ENCODE measurements around the gene LSAMP.

GRCh38 chr3:115845986-115846385 lies 599.3 kb downstream of the LSAMP start:
- TF ChIP-seq, protein P1, sequence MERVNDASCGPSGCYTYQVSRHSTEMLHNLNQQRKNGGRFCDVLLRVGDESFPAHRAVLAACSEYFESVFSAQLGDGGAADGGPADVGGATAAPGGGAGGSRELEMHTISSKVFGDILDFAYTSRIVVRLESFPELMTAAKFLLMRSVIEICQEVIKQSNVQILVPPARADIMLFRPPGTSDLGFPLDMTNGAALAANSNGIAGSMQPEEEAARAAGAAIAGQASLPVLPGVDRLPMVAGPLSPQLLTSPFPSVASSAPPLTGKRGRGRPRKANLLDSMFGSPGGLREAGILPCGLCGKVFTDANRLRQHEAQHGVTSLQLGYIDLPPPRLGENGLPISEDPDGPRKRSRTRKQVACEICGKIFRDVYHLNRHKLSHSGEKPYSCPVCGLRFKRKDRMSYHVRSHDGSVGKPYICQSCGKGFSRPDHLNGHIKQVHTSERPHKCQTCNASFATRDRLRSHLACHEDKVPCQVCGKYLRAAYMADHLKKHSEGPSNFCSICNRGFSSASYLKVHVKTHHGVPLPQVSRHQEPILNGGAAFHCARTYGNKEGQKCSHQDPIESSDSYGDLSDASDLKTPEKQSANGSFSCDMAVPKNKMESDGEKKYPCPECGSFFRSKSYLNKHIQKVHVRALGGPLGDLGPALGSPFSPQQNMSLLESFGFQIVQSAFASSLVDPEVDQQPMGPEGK (tag by site-specific recombination; IDR thresholded peaks at IDR 0.05), result no peak
- TF ChIP-seq ZNF510 (tag by site-specific recombination; IDR thresholded peaks at IDR 0.05; ENCODE audit: insufficient replicate concordance), result no peak
- no peak for TF ChIP-seq ZNF701 (tag by site-specific recombination; IDR thresholded peaks at IDR 0.05)
- no peak for TF ChIP-seq PRDM1 (tag by site-specific recombination; IDR thresholded peaks at IDR 0.05)
- TF ChIP-seq YY1 (tag by site-specific recombination; IDR thresholded peaks at IDR 0.05), result no peak
- TF ChIP-seq CTCF (tag by site-specific recombination; IDR thresholded peaks at IDR 0.05), result no peak
- no peak for TF ChIP-seq ZBTB7A (tag by site-specific recombination; IDR thresholded peaks at IDR 0.05; ENCODE audit: low read depth)
- TF ChIP-seq ZNF24 (tag by site-specific recombination; IDR thresholded peaks at IDR 0.05), result no peak
- TF ChIP-seq ZNF785 (tag by site-specific recombination; IDR thresholded peaks at IDR 0.05), result no peak
- no peak for TF ChIP-seq PBX3 (CRISPR knock-in tag; IDR thresholded peaks at IDR 0.05)
- TF ChIP-seq ZNF37A (tag by site-specific recombination; IDR thresholded peaks at IDR 0.05), result no peak
- TF ChIP-seq PRDM10 (tag by site-specific recombination; IDR thresholded peaks at IDR 0.05), result no peak
- TF ChIP-seq GFI1B (tag by site-specific recombination; IDR thresholded peaks at IDR 0.05), result no peak
- no peak for TF ChIP-seq ZNF768 (tag by site-specific recombination; IDR thresholded peaks at IDR 0.05)
